Measurements from ENCODE around the gene UBE3A. TPM values are rescaled to one million over a fixed set of nuclear protein-coding genes. Genes with fewer than 3 reads are reported as not detected.

The UBE3A gene
- total RNA-seq, 2 donors from 2014 or later: 92.2 to 101 TPM

- DNase-seq: no peak
- H3K9me3 Mint-ChIP-seq: no peaks in the 10 kb centered on the region
- Histone ChIP-seq H3K36me3 (ENCODE audit: control insufficient read depth, insufficient read depth, low read length) (peaks cover 24% of the 10 kb centered on the region), H3K4me3 (ENCODE audit: low read length) (no peak overlapping the region), H3K4me1 (ENCODE audit: control insufficient read depth, insufficient read depth, low read length) (no peaks in the 10 kb centered on the region), H3K9ac (ENCODE audit: extremely low read depth, low read length, poor library complexity, severe bottlenecking) (no peak overlapping the region), H3K27ac (ENCODE audit: low read depth, low read length) (no peak overlapping the region), H3K9me3 (ENCODE audit: control insufficient read depth, low read length) (peaks cover 7% of the 10 kb centered on the region), H3K27me3 (ENCODE audit: control insufficient read depth, insufficient read depth, low read length, poor library complexity, severe bottlenecking) (no peaks in the 10 kb centered on the region)
- H3K27ac Mint-ChIP-seq: no peak overlapping the region
- WGBS, 2 experiments (ENCODE audit: insufficient coverage in 1 of 2, insufficient read length in 1 of 2): 86 to 90% methylated on average over 1 to 2 of the region's 2 CpGs
- H3K27me3 Mint-ChIP-seq (ENCODE audit: insufficient read depth): no peaks in the 10 kb centered on the region
- TF ChIP-seq CTCF (conservative IDR thresholded peaks at IDR 0.05): no peak
- peaks cover 46% of the 10 kb centered on the region for H3K36me3 Mint-ChIP-seq (ENCODE audit: low read depth)
- no peak overlapping the region for H3K4me3 Mint-ChIP-seq
- peaks cover 9% of the 10 kb centered on the region for H3K4me1 Mint-ChIP-seq
These were observed 107.0 kb downstream of the UBE3A start for GRCh38 chr15:25331860-25332259.

DNA sequence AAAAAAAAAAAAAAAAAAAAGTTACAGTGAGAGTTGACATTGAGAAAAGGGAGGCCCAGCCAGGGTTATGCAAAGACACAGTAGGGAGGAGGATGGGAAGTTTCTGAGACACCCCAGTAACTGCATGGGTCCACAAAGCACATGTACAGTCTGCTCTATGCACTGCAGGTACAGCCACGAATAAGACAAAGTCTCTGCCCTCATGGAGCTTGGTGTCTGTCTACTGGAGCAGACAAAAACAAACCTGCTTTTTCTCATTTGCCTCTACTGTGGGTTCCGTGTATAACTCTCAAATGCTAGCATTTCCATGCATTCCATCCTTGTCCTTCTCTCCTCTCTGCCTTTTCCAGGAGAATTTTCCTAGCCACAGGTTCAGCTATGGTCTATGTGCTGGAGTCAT lies 107.4 kb downstream of the UBE3A start:
- Mint-ChIP-seq H3K36me3 (ENCODE audit: low read depth) (peaks cover 42% of the 10 kb centered on the region), H3K27ac (no peak overlapping the region), H3K4me3 (no peak overlapping the region), H3K4me1 (peaks cover 9% of the 10 kb centered on the region), H3K9me3 (no peaks in the 10 kb centered on the region), H3K27me3 (ENCODE audit: insufficient read depth) (no peaks in the 10 kb centered on the region)
- no peak for TF ChIP-seq CTCF (conservative IDR thresholded peaks at IDR 0.05)
- 94 to 96% methylated on average over 2 of the region's 2 CpGs for WGBS, 2 experiments (ENCODE audit: insufficient coverage in 1 of 2, insufficient read length in 1 of 2)
- H3K9me3 ChIP-seq (ENCODE audit: control insufficient read depth, low read length): peaks cover 7% of the 10 kb centered on the region
- H3K36me3 ChIP-seq (ENCODE audit: control insufficient read depth, insufficient read depth, low read length): peaks cover 19% of the 10 kb centered on the region
- no peaks in the 10 kb centered on the region for H3K4me1 ChIP-seq (ENCODE audit: control insufficient read depth, insufficient read depth, low read length)
- no peak for DNase-seq
- H3K4me3 ChIP-seq (ENCODE audit: low read length): no peak overlapping the region
- no peaks in the 10 kb centered on the region for H3K27me3 ChIP-seq (ENCODE audit: control insufficient read depth, insufficient read depth, low read length, poor library complexity, severe bottlenecking)
- H3K27ac ChIP-seq (ENCODE audit: low read depth, low read length): no peak overlapping the region
- H3K9ac ChIP-seq (ENCODE audit: extremely low read depth, low read length, poor library complexity, severe bottlenecking): no peak overlapping the region

DNA sequence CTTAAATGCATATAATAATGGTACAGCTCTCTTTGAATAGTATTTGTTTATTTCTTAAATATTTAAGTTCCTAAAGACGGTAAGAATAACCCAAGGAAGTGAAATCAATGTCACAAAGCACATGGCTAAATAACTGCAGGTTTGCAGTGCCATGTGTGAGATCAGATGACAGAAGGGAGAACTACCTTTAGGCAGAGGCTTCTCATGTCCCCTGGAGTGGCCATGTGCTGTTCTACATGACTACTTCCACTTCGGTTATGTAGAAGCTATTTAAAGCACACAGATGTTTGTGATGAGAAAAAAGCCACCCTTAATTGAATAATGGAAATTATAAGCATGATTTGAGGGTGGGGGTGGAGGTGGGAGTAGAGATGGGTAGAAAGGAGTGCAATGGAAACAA lies 109.1 kb downstream of the UBE3A start:
- TF ChIP-seq CTCF (conservative IDR thresholded peaks at IDR 0.05): no peak
- Histone ChIP-seq H3K4me3 (ENCODE audit: low read length) (no peak overlapping the region), H3K4me1 (ENCODE audit: control insufficient read depth, insufficient read depth, low read length) (no peaks in the 10 kb centered on the region), H3K9ac (ENCODE audit: extremely low read depth, low read length, poor library complexity, severe bottlenecking) (no peak overlapping the region), H3K9me3 (ENCODE audit: control insufficient read depth, low read length) (peaks cover 6% of the 10 kb centered on the region), H3K27me3 (ENCODE audit: control insufficient read depth, insufficient read depth, low read length, poor library complexity, severe bottlenecking) (no peaks in the 10 kb centered on the region), H3K27ac (ENCODE audit: low read depth, low read length) (no peak overlapping the region), H3K36me3 (ENCODE audit: control insufficient read depth, insufficient read depth, low read length) (peaks cover 11% of the 10 kb centered on the region)
- no peak for DNase-seq
- no peaks in the 10 kb centered on the region for H3K9me3 Mint-ChIP-seq
- H3K27me3 Mint-ChIP-seq (ENCODE audit: insufficient read depth): no peaks in the 10 kb centered on the region
- H3K36me3 Mint-ChIP-seq (ENCODE audit: low read depth): peaks cover 27% of the 10 kb centered on the region
- peaks cover 9% of the 10 kb centered on the region for H3K4me1 Mint-ChIP-seq
- no peak overlapping the region for H3K27ac Mint-ChIP-seq
- no peak overlapping the region for H3K4me3 Mint-ChIP-seq
- 98% methylated on average over 2 of the region's 2 CpGs; no CpG with 5 or more reads in 1 of the 2 experiments for WGBS, 2 experiments (ENCODE audit: insufficient coverage in 1 of 2, insufficient read length in 1 of 2)
